Smooth muscle cell (in vitro differentiated cells): ENCODE results near the gene IQCM. TPM values are rescaled to one million over a fixed set of nuclear protein-coding genes. Genes with fewer than 3 reads are reported as not detected.

Experiments used
- DNase-seq: peaks from one replicate; lab custom pipeline; 2025; ENCODE audit not compliant: unreplicated experiment; lab: John Stamatoyannopoulos, UW
- H2AFZ ChIP-seq: fragments of 200-600 bp; sonication (generic); 2 replicates; pipeline ENCODE4 v1.6.0; 2016; ENCODE audit warnings: antibody characterized with exemption, low read depth, mild to moderate bottlenecking
- H3F3A ChIP-seq: fragments of 200-600 bp; sonication (generic); 2 replicates; pipeline ENCODE4 v1.6.0; 2017; ENCODE audit warnings: antibody characterized with exemption, low read depth
- H3K27ac ChIP-seq: fragments of 200-600 bp; sonication (generic); 2 replicates; pipeline ENCODE4 v1.5.1; 2016; ENCODE audit warnings: low read depth, mild to moderate bottlenecking
- H3K27me3 ChIP-seq: fragments of 200-600 bp; sonication (generic); 2 replicates; pipeline ENCODE4 v1.6.1; 2016; ENCODE audit warnings: low read depth, mild to moderate bottlenecking
- H3K36me3 ChIP-seq: fragments of 200-600 bp; sonication (generic); 2 replicates; pipeline ENCODE4 v1.5.1; 2016; ENCODE audit warnings: low read depth
- H3K4me1 ChIP-seq: fragments of 200-600 bp; sonication (generic); 2 replicates; pipeline ENCODE4 v1.5.1; 2016; ENCODE audit warnings: low read depth
- H3K4me2 ChIP-seq: fragments of 200-600 bp; sonication (generic); 2 replicates; pipeline ENCODE4 v1.6.0; 2016; ENCODE audit warnings: mild to moderate bottlenecking
- H3K4me3 ChIP-seq: fragments of 200-600 bp; sonication (generic); 2 replicates; pipeline ENCODE4 v1.5.1; 2016; ENCODE audit warnings: mild to moderate bottlenecking
- H3K79me2 ChIP-seq: fragments of 200-600 bp; sonication (generic); 2 replicates; pipeline ENCODE4 v1.6.0; 2016; ENCODE audit warnings: low read depth, mild to moderate bottlenecking
- H3K9ac ChIP-seq: fragments of 200-600 bp; sonication (generic); 2 replicates; pipeline ENCODE4 v1.6.0; 2016; ENCODE audit warnings: low read depth
- H3K9me3 ChIP-seq: fragments of 200-600 bp; sonication (generic); replicated peaks from 2 replicates; pipeline ENCODE4 v1.5.1; 2016; ENCODE audit warnings: low read depth
- H4K20me1 ChIP-seq: fragments of 200-600 bp; sonication (generic); 2 replicates; pipeline ENCODE4 v1.6.0; 2016; ENCODE audit warnings: low read depth
- WGBS: methylation state at CpG from one replicate; pipeline ENCODE4 v1.1.7; 2016; ENCODE audit warnings: low lambda C conversion rate; 5-methylcytosine and 5-hydroxymethylcytosine counted together
- polyA plus RNA-seq: library from polyadenylated mRNA; unstranded; fragments of >200 nt; fragmentation: Nextera tagmentation; extraction: Ambion mirVana; gene quantifications from 2 replicates; pipeline ENCODE4 v1.2.1, GENCODE V29; 2016
- total RNA-seq: library from RNA; depleted of rRNA; stranded (reverse); fragments of >200 nt; gene quantifications from 2 replicates; pipeline ENCODE4 v1.2.3, GENCODE V29; 2014
- TF ChIP-seq, protein P1 (sequence below): fragments of 200-600 bp; sonication (generic); IDR thresholded peaks from 2 replicates; pipeline ENCODE4 v1.5.1; 2017; ENCODE audit warnings: borderline replicate concordance, mild to moderate bottlenecking, antibody characterized with exemption; ENCODE audit not compliant: insufficient read depth, poor library complexity, severe bottlenecking

The IQCM gene
- total and polyA plus RNA-seq, 2 experiments from 2014 or later = not detected

- Histone ChIP-seq H3K4me1 (no peaks in the 10 kb centered on the region), H3K27ac (no peak overlapping the region), H2AFZ (no peak overlapping the region), H3K27me3 (no peaks in the 10 kb centered on the region), H3F3A (no peaks in the 10 kb centered on the region), H3K4me3 (no peak overlapping the region), H3K9ac (no peak overlapping the region), H3K36me3 (no peaks in the 10 kb centered on the region), H3K79me2 (no peaks in the 10 kb centered on the region), H3K9me3 (no peaks in the 10 kb centered on the region), H3K4me2 (no peak overlapping the region), H4K20me1 (no peaks in the 10 kb centered on the region)
- TF ChIP-seq, protein P1, sequence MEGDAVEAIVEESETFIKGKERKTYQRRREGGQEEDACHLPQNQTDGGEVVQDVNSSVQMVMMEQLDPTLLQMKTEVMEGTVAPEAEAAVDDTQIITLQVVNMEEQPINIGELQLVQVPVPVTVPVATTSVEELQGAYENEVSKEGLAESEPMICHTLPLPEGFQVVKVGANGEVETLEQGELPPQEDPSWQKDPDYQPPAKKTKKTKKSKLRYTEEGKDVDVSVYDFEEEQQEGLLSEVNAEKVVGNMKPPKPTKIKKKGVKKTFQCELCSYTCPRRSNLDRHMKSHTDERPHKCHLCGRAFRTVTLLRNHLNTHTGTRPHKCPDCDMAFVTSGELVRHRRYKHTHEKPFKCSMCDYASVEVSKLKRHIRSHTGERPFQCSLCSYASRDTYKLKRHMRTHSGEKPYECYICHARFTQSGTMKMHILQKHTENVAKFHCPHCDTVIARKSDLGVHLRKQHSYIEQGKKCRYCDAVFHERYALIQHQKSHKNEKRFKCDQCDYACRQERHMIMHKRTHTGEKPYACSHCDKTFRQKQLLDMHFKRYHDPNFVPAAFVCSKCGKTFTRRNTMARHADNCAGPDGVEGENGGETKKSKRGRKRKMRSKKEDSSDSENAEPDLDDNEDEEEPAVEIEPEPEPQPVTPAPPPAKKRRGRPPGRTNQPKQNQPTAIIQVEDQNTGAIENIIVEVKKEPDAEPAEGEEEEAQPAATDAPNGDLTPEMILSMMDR = no peak
- WGBS = 56% methylated on average over 2 of the region's 2 CpGs
- no peak for DNase-seq
Observed at GRCh38 chr4:149684516-149684915, 131.1 kb downstream of the IQCM start.

DNA sequence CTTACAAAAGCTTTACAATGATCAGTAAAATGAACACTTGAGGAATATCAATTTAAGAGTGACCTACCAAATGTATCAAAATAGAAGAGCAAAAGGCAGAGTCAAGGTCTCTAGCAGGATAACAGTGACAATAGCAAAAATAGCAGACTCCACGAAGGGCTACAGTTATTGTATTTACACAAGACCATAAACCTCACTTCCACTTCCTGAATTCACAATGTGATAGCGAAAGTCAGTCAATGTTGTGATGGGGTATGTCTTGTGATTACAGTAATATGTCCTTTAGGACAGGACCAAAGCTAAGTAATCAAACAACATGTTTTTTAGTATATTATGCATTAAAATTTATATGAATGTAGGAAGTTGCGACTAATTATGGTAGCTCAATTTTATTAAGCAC, 139.6 kb downstream of the IQCM start:
- no peaks in the 10 kb centered on the region for H4K20me1 ChIP-seq
- no peak overlapping the region for H3K4me2 ChIP-seq
- TF ChIP-seq, protein P1 = no peak
- no peaks in the 10 kb centered on the region for H3K36me3 ChIP-seq
- no peak overlapping the region for H3K27ac ChIP-seq
- H3K9ac ChIP-seq = no peak overlapping the region
- H2AFZ ChIP-seq = no peak overlapping the region
- 86% methylated on average over 3 of the region's 3 CpGs for WGBS
- H3K79me2 ChIP-seq = no peaks in the 10 kb centered on the region
- no peak for DNase-seq
- no peaks in the 10 kb centered on the region for H3F3A ChIP-seq
- H3K9me3 ChIP-seq = no peaks in the 10 kb centered on the region
- no peak overlapping the region for H3K4me3 ChIP-seq
- H3K27me3 ChIP-seq = no peaks in the 10 kb centered on the region
- H3K4me1 ChIP-seq = no peaks in the 10 kb centered on the region

- Histone ChIP-seq H3K4me2 (no peak overlapping the region), H3K79me2 (no peaks in the 10 kb centered on the region), H3K4me1 (no peaks in the 10 kb centered on the region), H3K27ac (no peak overlapping the region), H3K9ac (no peak overlapping the region), H3K36me3 (no peaks in the 10 kb centered on the region), H2AFZ (no peak overlapping the region), H3K9me3 (no peaks in the 10 kb centered on the region), H3F3A (no peaks in the 10 kb centered on the region), H4K20me1 (no peaks in the 10 kb centered on the region), H3K27me3 (peaks cover 17% of the 10 kb centered on the region), H3K4me3 (no peak overlapping the region)
- TF ChIP-seq, protein P1 = no peak
- no peak for DNase-seq
Observed at GRCh38 chr4:149645790-149646189, 169.9 kb downstream of the IQCM start.

DNA sequence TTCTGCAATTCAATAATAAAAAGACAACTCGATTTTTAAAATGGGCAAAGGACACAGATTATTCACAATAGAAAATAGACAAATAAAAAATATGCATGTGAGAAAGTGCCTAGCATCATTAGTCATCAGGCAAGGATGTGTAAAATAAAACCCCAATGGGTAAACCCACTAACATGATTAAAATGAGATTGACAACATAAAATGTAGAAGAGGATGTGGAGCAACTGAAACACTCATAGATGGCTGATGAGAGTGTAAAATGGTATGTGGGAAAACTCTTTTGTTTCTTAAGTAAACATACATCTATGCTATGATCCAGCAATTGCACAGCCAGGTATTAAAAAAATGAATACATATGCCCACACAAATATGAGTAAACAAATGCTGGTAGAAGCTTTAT, 177.6 kb downstream of the IQCM start:
- no peaks in the 10 kb centered on the region for H3K9me3 ChIP-seq
- no peaks in the 10 kb centered on the region for H3K4me1 ChIP-seq
- H3K27me3 ChIP-seq = peaks cover 5% of the 10 kb centered on the region
- no peaks in the 10 kb centered on the region for H3K79me2 ChIP-seq
- no peak overlapping the region for H3K27ac ChIP-seq
- TF ChIP-seq, protein P1 = no peak
- 79% methylated on average over 1 of the region's 1 CpG for WGBS
- no peak overlapping the region for H3K4me3 ChIP-seq
- DNase-seq = no peak
- no peaks in the 10 kb centered on the region for H4K20me1 ChIP-seq
- H2AFZ ChIP-seq = no peak overlapping the region
- H3K4me2 ChIP-seq = no peak overlapping the region
- no peak overlapping the region for H3K9ac ChIP-seq
- H3F3A ChIP-seq = no peaks in the 10 kb centered on the region
- H3K36me3 ChIP-seq = no peaks in the 10 kb centered on the region
